Epithelial cell of proximal tubule (primary cell): ENCODE measurements around the gene RNF150. TPM values are rescaled to one million over a fixed set of nuclear protein-coding genes. Genes with fewer than 3 reads are reported as not detected.

ENCODE experiments used
- DNase-seq: peaks from one replicate; pipeline ENCODE4 v3.0.0-alpha.2; 2011; ENCODE audit warnings: low read depth
- H3K4me3 ChIP-seq: 2 replicates; pipeline ENCODE4 v1.5.1; 2011; ENCODE audit warnings: low read depth, mild to moderate bottlenecking, low read length
- CTCF ChIP-seq: conservative IDR thresholded peaks from 2 replicates; pipeline ENCODE4 v1.5.1; 2012; ENCODE audit warnings: low read depth, mild to moderate bottlenecking, low read length
- total RNA-seq: library from RNA; depleted of rRNA; stranded (reverse); fragments of >200 nt; gene quantifications from 2 replicates; pipeline ENCODE4 v1.2.3, GENCODE V29; 2015

Gene RNF150
- total RNA-seq, 1 donor from 2014 or later: 0.69 TPM

- no peak for DNase-seq
- TF ChIP-seq CTCF: no peak
- no peak overlapping the region for H3K4me3 ChIP-seq
These were observed 139.3 kb downstream of the RNF150 start for GRCh38 chr4:140994015-140994414.

GRCh38 chr4:140993370-140993769 lies 139.9 kb downstream of the RNF150 start:
- H3K4me3 ChIP-seq: no peak overlapping the region
- no peak for TF ChIP-seq CTCF

GRCh38 chr4:140989944-140990343 lies 143.3 kb downstream of the RNF150 start:
- no peak for DNase-seq
- H3K4me3 ChIP-seq: no peak overlapping the region
- no peak for TF ChIP-seq CTCF

More at GRCh38 chr4:140993370-140993769, 139.9 kb downstream of the RNF150 start:
- DNase-seq: no peak

- TF ChIP-seq CTCF: no peak
- no peak for DNase-seq
- no peak overlapping the region for H3K4me3 ChIP-seq
These were observed 147.2 kb downstream of the RNF150 start for GRCh38 chr4:140986045-140986444.

- H3K4me3 ChIP-seq: no peak overlapping the region
- no peak for DNase-seq
- TF ChIP-seq CTCF: no peak
These were observed 150.5 kb downstream of the RNF150 start for GRCh38 chr4:140982613-140983340.

GRCh38 chr4:140980426-140981200 lies 152.7 kb downstream of the RNF150 start:
- TF ChIP-seq CTCF: no peak
- no peak overlapping the region for H3K4me3 ChIP-seq
- no peak for DNase-seq
